Esophagus muscularis mucosa (tissue), 3 donors: ENCODE results near the gene SRGN.

Experiments used
- POLR2A ChIP-seq: fragments of 450-650 bp; IDR thresholded peaks from one replicate; pipeline ENCODE4 v1.6.1; 2017; ENCODE audit warnings: antibody characterized with exemption, moderate library complexity, mild to moderate bottlenecking, low read depth
- TF ChIP-seq, protein P1 (sequence below), 3 experiments: fragments of 200-600 bp in 2 of 3; fragments of 450-650 bp in 1 of 3; sonication (generic) in 2 of 3; IDR thresholded peaks; one replicate each; pipeline ENCODE4 v1.5.1; 2017 to 2019; ENCODE audit warnings: antibody characterized with exemption in 3 of 3, mild to moderate bottlenecking in 2 of 3, moderate library complexity in 1 of 3

DNA sequence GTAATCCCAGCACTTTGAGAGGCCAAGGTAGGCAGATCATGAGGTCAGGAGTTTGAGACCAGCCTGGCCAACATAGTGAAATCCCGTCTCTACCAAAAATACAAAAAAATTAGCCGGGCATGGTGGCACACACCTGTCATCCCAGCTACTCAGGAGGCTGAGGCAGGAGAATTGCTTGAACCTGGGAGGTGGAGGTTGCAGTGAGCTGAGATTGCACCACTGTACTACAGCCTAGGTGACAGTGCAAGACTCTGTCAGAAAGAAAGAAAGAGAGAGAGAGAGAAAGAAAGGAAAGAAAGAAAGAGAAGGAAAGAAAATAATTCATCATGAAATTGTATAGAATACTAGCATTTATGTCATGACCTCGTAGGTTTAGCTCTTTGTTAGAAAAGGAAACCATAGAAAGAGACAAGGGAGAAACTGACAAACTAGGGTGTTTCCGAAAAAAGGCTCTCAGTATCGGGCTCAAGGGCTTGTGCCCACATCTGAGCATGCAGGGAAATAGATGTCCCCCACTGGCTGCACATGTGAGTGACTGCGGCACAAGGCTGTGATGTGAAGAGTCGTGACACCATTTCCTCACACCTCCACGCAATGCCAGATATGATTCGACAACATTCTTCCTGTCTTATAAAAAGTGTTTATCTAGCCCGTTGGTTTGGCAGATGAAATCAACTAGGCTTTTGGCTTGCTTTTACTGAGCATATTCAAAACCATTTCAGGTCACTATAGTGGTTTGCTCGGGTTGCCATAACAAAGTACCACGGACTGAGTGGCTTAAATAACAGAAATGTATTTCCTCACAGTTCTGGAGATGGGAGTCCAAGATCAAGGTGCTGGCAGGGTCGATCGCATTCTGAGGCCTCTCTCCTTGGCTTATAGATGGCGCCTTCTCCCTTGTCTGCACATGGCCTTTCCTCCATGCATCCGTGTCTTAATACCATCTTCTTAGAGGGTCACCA is 2.0 kb downstream of the SRGN start:
- TF ChIP-seq, protein P1, sequence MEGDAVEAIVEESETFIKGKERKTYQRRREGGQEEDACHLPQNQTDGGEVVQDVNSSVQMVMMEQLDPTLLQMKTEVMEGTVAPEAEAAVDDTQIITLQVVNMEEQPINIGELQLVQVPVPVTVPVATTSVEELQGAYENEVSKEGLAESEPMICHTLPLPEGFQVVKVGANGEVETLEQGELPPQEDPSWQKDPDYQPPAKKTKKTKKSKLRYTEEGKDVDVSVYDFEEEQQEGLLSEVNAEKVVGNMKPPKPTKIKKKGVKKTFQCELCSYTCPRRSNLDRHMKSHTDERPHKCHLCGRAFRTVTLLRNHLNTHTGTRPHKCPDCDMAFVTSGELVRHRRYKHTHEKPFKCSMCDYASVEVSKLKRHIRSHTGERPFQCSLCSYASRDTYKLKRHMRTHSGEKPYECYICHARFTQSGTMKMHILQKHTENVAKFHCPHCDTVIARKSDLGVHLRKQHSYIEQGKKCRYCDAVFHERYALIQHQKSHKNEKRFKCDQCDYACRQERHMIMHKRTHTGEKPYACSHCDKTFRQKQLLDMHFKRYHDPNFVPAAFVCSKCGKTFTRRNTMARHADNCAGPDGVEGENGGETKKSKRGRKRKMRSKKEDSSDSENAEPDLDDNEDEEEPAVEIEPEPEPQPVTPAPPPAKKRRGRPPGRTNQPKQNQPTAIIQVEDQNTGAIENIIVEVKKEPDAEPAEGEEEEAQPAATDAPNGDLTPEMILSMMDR (IDR thresholded peaks at IDR 0.05) = no peak
- TF ChIP-seq POLR2A = no peak
